B cell (primary cell): ENCODE data around the gene ASNS.

Experiments used
- CTCF ChIP-seq: fragments of 200-600 bp; IDR thresholded peaks from one replicate; pipeline ENCODE4 v1.8.0; 2022; ENCODE audit warnings: antibody characterized with exemption, mild to moderate bottlenecking
- EZH2 ChIP-seq: IDR thresholded peaks from 2 replicates; pipeline ENCODE4 v1.6.1; 2012; ENCODE audit warnings: borderline replicate concordance, low read depth, mild to moderate bottlenecking, moderate library complexity, low read length; ENCODE audit not compliant: insufficient read depth, poor library complexity, severe bottlenecking

- peak; percentile 68 for TF ChIP-seq CTCF
- no peak for TF ChIP-seq EZH2
These were observed 26.5 kb downstream of the ASNS start for GRCh38 chr7:97845622-97846203.
